NCI-H2029 treated with DMSO at 0.1 percent for 48 hours (cell line): ENCODE measurements around the gene RNF112.

ENCODE experiments used
- DNase-seq: peaks from one replicate; lab custom pipeline; 2025; lab: John Stamatoyannopoulos, UW

RNF112 gene

DNA sequence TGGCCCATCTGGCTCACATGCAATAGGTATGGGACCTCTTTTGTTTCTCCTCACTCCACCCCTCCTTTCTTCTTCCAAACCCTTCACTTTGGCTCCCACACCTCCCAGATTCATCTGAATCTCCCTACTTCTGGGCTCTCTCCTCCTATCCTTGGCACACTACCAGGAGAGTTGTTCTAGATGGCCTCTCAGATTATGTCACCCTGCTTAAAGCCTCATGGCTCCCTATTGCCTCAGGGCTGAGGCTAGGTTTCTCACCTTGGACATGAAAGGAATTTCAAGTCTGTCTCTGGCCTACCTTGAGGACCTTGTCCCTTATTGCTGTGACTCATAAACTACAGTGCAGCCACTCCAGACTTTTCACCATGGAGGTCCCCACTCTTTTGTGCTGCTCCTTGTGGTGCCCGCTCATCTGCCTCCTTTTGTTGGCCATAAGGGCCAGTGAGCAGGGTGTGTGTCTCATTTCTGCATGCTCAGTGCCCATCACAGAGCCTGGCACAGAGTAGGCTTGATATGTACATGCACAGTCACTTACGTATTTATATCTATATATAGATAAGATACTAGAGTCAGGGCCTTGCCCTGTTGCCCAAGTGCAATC lies 23.0 kb upstream of the RNF112 start:
- DNase-seq: no peak

DNA sequence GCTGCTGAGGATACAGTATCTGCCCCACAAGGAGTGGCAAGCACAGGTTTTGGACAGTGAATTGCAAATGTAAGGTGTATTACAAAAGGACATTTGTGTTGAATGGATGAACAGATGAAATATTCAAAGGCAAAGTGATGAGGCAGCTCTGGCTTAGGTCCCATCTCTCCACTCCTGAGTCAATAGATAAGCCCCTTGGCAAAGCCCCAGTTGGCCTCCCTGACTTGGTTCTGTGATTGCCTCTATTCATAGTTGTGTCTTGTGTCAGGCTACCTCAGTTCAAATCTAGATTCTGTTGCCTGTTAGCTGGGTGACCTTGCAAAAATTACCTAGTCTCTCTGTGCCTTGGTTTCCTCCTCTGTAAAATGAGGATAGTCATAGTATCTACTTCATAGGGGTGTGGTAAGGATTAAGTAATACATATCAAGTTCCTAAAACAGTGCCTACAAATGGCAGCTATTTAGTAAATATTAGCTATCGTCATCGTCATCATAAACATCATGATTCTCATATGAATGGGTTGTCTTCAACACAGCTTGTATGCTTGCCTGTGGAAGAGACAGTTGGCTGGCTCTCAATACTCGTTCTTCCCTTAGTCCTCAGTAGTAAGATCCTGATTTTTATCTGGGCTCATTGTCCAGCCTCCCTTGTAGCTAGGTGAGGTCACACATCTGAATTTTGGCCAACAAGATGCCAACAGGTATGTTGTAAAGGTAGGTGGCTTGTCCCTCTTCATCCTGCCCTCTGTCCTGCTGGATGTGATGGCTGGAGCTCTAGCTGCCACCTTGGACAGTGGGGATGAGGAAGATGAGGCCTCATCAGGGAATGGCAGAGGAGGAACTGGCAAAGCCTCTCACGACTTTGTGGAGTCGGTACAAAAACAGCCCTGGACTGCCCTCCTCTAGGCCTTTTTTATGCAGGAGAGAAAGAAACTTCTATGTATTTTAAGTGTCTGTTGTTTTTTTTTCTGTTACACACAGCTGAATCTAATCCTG lies 21.9 kb upstream of the RNF112 start:
- DNase-seq: no peak

DNA sequence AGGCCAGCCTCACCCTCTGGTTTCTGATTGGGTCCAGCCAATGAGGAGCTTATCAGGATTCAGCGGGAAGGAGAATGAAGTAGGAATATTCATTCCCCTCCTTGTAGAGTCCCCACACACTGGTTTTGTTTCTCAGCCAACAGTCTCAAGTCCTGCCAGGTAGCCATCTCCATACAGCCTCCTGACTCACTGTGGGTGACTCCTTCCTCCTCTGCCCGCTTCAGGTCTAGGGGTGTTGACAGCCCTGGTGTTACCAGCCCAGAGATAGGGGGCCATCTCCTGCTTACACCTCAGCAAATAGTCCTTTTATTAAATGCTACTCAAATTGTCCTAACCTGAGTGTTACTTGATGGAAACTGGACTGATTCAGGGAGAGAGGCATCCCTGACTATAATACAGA lies 20.1 kb upstream of the RNF112 start:
- DNase-seq: no peak

DNA sequence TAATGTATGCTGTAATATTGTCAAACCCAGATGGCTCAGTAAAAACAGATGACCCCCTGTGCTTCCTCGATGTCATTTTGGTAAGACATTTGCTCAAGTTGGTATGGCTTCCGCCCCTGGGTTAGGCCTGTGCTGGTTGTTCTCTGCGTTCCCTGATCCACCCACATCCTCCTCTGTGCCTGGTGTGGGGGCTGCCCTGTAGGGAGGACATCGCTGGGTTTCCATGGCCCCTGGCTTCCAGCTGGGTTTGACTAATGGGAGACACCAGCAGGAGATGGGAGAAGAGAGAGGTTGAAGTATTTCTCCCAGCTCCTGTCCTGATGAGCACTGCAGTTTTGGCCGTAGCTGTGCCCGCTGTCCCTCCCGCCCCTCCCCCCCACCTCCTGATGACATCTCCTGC lies 19.6 kb upstream of the RNF112 start:
- DNase-seq: no peak

DNA sequence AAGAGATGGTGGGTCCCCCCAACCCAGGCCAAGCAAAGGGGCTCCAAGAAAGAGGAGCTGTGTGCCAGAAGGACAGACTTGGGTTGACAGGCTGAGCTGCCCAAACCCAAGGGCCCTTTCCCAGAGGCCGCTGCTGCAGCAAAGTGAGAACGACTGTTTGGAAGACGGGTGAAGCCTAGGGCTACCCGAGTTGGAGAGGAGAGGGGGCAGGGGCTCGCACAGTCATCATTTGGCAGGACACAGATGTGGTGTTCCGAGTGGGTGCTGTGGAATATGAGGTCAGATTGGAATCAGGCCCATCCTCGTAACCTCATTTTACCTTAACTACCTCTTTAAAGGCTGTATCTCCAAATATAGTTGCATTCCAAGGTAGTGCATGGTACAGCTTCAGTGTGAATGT lies 18.7 kb upstream of the RNF112 start:
- DNase-seq: no peak

DNA sequence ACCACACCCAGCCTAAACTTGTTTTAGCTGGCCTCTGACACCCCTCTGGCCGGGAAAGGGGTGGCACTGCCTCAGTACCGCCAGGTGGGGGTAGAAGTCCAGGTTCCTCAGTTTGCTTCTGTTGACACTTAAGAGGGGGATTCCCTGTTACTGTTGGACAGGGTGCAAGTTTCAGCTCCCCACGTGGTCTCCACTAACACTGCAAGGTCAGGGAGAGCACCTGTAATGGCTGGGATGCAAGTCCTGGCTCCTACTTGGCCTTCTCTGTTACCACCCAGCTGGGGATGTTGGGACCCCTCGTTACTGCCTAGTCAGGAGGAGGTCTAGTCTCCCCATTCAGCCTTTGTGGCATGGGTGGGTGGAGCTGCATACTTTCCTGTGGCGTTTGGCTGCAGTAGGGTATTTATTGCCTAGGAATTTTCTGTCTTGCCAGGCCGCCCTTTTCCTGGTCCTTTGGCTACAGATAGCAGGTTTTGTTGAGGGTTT lies 13.4 kb upstream of the RNF112 start:
- no peak for DNase-seq

DNA sequence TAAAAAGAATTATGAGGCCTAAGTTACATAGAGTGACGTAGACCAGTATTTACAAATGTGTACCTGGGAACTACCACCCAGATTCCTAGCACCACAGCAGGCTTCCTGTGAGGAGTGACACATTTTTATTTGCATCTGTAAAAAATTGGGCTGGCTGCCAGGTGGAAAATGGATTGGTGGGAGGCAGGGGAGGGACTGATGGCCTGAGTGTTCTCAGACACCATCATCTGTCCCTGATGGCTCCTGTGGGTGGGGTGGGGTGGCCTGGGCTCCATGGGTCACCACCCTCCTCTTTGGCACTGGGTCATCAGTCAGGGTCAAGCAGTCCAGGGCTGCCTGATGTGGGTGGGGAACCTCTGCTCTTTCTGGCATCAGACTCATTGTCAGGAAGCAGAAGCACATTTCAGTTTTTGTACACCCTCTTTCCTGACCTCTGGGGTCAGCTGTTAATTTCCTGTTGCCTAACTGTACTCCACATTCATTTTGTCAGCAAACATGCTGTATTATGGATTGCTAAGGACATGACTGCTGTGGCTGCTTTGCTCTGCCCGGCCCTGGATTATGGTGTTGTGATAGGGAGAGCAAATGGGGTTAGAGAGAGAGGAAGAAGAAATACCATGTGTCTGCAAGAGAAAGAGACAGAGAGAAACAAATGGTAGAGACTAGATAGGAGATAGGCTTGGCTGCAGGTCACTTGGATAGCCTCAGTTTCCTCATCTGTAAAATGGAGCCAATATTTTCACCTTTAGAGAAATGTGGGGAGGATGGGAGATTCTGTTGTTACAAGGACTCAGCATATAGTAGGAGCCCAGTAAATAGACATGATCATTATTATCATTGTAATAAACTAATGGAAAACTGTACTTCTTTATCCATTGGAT lies 12.5 kb upstream of the RNF112 start:
- DNase-seq: peak; percentile 29

DNA sequence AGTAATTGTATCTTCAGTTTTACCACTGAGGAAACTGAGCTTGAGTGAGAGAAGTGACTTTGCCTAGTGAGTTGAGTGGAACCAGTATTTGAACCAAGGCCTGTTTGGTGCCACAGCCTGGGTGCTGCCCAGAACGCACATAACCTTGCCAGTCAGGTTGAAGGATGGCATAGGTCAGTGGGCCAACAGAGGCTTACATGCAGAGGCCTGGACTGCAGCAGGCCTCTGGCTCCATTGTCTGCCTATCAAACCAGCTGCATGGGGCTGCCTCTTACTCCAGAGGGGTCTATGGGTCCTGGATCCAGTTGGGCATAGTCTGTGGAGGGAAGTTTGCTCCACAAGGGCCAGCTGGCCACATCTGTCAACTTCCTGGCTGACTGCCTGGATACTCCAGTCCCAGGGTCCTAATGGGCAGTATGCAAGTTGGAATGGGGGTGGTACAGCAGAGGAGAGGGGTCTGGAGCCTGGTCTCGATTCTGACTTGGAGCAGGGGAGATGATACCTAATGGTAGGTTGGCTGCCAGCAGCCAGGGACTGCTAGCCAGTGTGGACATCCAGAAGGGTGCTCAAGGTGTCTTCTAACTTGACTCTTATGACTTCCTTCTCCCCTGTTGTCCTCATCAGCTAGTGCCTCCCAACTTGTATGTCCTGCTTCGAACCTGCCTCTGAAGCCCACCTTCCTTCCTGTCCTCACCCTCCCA lies 11.1 kb upstream of the RNF112 start:
- DNase-seq: no peak

DNA sequence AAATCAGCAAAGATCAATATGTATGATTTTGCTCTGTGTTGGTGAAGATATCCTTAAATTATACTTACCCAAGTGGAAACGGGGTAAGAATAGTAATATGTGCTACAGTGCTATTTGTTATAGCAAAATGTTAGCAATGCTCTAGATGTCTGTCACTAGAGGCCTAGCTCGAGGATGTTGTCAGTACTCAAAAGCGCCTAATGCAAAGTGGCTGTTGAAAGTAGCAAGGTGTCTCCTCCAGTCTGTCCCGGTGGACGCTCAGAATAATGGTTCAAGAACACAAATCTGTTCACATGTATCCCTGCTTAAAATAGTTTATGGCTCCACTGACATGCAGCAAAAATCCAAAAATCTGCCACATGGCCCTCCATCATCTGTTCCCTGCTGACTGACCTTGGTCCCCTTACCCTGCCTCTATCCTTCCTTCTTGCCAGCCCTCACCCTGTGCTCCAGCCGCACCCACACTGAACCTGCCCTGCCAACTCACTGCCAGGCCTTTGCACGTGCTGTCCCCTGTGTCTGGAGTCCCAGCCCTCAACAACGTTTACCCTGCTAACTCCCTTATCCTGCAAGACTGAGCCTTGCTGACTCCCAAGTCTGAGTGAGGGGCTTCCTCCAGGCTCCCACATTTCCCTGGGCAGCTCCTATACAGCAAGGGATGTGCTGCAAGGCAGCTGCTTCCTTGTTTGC lies 9.6 kb upstream of the RNF112 start:
- no peak for DNase-seq

DNA sequence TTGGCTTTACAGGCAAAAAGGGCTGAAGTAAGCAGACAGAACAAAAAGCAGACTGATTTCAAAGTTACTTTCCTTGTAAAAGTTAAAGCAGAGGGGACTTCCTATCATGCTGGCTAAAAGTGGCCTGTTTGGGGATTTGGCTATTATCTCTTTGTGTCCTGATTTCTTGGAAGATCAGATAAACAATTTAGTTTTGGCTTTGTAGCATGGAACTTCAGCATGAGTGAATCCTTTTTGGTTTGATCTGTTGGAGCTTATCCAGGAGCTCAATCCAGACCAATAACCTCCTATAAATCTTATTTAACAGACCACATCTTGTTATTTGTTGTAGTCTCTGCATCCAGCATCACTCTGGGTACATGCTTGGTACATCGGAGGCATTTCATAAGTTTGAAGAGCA lies 8.9 kb upstream of the RNF112 start:
- DNase-seq: no peak

DNA sequence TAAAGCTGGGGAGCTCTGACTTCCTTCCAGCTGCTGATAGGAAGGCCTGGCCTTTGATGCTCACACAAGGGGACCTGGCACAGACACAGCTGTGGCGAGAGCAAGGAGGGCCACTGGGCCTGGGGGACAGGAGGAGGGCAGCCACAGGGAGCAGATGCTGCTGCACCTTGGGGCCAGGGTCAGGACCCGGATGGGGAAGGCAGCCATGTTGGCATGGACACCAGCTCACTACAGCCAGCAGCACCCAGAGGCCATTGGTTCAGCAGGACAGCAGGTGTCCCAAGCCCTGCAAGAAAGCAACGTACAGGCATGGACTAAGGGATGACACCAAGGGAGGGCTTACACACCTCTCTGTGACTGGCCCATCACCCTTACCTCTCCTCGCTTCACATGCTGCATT lies 8.0 kb upstream of the RNF112 start:
- no peak for DNase-seq

DNA sequence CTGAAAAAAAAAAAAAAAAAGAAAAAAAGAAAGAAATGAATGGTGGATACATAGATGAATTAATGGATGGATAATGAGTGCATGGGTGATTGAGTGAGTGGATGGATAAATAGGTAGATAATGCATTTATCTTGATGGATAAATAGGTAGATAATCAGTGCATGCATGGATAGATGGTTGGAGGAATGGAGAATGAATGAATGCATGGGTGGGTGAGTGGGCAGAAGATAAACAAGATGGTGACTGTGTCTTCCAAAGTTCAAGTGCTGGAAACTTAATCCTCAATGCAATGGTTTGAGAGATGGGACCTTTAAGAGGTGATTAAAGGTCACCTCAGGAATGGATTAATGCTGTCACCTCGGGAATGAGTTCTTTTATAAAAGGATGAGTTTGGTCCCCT lies 6.8 kb upstream of the RNF112 start:
- DNase-seq: no peak

DNA sequence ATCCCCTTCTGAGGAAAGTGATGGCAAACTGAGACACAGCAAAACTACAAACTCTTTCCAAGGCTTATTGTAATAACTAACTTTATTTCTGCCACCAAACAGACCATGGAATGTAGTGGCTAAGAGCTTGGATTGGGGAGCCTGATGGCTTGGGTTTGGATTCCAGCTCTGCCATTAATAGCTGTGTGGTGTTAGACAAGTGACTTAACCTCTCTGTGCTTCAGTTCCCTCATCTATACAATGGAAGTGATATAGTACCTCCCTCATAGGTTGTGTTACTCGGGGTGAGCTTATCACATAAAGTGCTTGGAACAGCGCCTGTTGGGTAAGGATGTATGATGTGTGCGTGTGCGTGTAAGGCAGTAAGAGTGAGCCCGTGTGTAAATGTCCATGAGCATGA lies 5.9 kb upstream of the RNF112 start:
- no peak for DNase-seq

DNA sequence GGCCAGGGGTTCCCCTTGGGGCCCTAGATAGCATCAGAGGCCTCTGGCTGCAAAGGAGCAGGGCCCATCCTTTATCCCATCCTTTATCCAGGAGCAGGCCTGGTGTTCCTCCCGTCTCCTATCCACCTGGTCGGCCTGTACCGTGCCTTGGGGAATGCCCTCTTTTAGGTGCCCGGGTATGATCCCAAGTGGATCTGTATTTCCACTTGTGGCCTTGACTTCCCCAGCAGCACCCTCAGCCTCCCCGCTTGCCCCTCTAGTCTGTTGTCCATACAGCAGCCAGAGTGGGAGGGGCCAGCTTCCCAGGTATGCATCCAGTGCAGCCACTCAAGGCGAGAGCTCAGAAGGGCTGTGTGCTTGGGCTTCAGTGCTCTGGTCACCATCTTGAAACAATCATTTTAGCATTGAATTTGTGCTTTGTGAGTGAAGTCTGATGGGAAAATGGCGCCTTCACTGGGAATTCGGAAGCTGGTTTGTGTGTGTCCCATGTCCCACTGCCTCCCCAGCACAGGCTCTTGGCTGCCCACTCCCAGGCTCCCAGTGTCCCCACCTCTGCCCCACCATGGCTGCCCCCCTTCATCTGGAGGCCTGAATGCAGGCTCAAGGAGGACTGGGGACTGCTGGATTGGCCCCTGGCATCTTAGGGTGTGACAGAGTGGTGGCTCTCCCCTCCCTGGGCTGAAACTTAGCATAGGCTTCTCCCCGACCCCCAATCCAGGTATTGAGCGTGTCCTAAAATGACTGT lies 3.3 kb upstream of the RNF112 start:
- no peak for DNase-seq

DNA sequence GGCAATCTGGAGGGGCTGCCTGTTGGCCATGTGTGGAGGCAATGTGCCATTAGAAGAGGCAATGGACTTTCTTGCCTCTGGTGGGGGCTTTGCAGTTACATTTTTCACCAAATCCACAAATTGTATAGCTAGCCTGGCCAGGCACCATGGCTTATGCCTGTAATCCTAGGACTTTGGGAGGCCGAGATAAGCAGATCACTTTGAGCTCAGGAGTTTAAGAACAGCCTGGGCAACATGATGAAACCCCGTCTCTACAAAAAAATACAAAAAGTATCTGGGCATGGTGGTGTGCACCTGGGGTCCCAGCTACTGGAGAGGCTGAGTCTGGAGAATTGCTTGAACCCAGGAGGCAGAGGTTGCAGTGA lies 2.7 kb upstream of the RNF112 start:
- no peak for DNase-seq

DNA sequence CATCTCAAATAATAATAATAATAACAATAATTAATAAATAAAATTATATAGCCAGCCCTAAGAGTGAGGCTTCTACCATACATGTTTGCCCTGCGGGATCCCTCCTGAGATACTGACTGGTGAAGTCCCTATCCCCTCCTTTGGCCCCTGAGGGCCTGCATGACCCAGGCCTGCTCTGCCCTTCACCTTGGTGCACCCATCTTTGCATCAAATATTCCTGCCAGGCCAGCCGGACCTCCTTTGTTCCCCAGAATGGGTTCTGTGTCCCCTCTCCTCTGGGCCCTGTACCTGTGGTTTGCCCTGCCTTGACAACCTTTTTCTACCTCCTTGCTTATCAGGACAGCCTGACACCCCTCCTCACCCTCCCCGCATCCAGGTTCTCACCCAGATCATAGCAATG lies 2.0 kb upstream of the RNF112 start:
- no peak for DNase-seq

DNA sequence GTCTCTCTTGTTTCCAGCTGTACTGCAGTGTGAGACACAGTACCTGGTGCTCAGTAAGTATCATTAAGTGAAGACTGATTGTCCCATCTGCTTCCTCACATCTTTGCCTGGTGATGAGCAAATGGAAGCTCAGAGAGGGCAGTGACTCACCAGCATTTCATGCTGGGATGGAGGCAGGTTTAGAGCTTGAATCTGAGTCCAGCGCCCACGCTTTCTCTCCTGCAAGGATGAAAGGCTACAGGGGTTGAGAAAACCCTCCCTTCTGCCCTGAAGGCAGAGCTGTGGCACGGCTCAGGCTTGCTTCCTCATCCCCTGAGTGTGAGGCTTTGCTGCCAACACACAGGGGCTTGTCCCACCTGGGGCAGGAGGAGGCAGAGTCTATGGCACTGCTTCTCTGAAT lies 1.5 kb upstream of the RNF112 start:
- no peak for DNase-seq

DNA sequence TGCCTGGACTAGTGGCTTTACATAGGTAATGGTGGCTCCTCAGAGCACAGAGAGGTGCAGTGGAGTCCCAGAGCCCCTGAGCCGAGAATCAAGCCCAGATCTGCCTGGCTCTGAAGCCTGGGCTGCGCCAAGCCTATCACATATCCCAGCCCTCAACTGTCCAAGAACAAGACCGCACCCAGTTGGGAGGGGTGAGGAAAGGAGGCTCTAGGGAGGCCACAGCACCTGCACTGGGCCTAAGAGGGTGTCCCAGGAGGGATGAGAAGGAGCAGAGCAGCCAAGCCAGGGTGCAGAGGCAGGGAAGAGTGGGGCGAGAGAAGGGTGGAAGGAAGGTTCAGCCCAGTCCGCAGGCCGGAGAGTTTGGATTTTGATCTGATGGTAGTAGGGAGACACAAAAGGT lies 941 bp upstream of the RNF112 start:
- DNase-seq: no peak

DNA sequence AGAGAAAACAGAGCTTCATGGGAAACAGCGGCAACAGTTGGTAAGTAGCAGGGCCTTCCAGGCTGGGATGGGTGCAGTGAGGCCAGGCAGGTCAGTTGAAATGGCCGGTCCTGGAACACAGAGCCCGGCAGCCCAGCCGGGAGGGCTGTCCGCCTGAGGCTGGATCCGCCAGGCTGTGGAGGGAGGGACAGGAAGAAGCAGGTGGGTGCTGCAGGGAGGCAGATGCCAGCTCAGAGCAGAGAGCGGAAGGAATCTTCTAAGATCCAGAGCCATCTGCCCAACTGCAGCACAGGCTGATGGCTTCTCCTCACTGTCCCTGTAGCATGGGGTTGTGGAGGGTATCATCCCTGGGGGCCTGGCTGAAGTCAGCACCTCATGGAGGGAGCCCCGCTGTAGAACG lies 599 bp downstream of the RNF112 start:
- DNase-seq: no peak

DNA sequence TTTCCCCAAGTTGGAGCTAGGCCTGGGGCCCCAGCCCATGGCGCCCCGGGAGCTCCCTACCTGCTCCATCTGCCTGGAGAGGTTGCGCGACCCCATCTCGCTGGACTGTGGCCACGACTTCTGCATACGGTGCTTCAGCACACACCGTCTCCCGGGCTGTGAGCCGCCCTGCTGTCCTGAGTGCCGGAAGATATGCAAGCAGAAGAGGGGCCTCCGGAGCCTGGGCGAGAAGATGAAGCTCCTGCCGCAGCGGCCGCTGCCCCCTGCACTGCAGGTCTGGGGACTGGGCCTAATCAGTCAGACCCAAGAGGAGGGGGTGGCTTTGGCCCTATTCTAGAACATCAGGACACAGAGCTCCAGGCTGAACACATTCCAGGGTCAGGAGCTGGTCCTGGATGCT lies 1.5 kb downstream of the RNF112 start:
- no peak for DNase-seq

DNA sequence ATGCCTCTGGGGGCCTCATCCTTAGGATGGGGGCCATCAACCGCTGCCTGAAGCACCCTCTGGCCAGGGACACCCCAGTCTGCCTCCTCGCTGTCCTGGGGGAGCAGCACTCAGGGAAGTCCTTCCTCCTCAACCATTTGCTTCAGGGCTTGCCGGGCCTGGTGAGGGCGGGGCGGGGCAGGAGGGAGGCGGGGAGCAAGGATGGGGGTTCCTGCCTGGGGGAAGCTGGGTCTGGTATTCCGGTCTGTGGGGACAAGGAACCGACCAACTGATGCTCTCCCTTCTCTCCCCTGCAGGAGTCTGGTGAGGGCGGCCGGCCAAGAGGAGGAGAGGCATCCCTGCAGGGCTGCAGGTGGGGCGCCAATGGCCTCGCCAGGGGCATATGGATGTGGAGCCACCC lies 2.0 kb downstream of the RNF112 start:
- no peak for DNase-seq
